ENCODE results near the gene SMARCA4.

The SMARCA4 gene

DNA sequence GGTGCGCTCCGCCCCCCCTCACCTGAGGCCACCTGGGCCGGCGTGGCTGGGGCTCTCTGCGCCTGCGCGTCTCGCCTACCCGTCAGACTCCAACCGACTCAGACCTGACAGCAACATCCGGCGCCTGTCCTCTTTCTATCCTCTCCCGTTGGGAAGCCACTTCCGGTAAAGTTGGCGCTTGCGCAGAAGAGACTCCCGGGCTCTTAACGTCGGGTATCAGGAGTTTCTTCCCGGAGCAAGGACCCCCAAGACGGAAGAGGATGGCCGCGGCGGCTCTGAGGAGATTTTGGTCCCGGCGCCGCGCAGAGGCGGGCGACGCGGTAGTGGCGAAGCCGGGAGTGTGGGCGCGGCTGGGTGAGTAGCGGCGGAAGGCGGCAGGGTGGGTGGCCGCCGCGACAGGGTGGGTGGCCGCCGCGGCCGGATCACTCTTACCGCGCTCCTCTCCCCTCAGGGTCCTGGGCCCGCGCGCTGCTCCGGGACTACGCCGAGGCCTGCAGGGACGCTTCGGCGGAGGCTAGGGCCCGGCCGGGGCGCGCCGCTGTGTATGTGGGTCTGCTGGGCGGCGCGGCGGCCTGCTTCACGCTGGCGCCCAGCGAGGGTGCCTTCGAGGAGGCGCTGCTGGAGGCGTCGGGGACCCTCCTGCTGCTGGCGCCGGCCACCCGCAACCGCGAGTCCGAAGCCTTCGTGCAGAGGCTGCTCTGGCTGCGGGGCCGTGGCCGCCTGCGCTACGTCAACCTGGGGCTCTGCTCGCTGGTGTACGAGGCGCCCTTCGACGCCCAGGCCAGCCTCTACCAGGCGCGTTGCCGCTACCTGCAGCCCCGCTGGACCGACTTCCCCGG, 32.0 kb upstream of the SMARCA4 start, which contains the start of the genes TIMM29 and YIPF2 (continued):
- TF ChIP-seq SCRT1 (tag by site-specific recombination; IDR thresholded peaks at IDR 0.05; ENCODE audit: borderline replicate concordance) (peak; percentile 71; the same call in 1 of the 2 replicates), ZEB2 (tag by site-specific recombination; IDR thresholded peaks at IDR 0.05) (peak; percentile 50; the same call in 1 of the 2 replicates), ZNF146 (tag by site-specific recombination; IDR thresholded peaks at IDR 0.05) (peak; percentile 2; the same call in 1 of the 2 replicates)
- TF ChIP-seq, protein P1, sequence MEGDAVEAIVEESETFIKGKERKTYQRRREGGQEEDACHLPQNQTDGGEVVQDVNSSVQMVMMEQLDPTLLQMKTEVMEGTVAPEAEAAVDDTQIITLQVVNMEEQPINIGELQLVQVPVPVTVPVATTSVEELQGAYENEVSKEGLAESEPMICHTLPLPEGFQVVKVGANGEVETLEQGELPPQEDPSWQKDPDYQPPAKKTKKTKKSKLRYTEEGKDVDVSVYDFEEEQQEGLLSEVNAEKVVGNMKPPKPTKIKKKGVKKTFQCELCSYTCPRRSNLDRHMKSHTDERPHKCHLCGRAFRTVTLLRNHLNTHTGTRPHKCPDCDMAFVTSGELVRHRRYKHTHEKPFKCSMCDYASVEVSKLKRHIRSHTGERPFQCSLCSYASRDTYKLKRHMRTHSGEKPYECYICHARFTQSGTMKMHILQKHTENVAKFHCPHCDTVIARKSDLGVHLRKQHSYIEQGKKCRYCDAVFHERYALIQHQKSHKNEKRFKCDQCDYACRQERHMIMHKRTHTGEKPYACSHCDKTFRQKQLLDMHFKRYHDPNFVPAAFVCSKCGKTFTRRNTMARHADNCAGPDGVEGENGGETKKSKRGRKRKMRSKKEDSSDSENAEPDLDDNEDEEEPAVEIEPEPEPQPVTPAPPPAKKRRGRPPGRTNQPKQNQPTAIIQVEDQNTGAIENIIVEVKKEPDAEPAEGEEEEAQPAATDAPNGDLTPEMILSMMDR (tag by site-specific recombination; IDR thresholded peaks at IDR 0.05): no peak

DNA sequence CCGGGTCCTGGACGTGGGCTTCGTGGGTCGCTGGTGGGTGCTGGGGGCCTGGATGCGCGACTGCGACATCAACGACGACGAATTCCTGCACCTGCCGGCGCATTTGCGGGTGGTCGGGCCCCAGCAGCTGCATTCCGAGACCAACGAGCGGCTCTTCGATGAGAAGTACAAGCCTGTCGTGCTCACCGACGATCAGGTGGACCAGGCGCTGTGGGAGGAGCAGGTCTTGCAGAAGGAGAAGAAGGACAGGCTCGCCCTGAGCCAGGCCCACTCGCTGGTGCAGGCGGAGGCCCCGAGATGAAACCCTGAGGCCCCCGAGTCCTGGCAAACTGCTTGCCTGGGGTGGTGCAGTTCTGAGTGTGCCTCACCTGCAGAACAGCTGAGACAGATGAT, 31.4 kb upstream of the SMARCA4 start:
- Histone ChIP-seq H3K4me1 (ENCODE audit: control insufficient read depth, insufficient read depth, low read length) (peaks cover 8% of the 10 kb centered on the region), H3K36me3 (ENCODE audit: control insufficient read depth in 2 of 2, insufficient read depth in 1 of 2, low read length in 2 of 2) (peaks cover 14 to 45% of the 10 kb centered on the region in 2 experiments), H3K4me3 (ENCODE audit: low read depth, low read length) (peak overlapping the region; percentile 68), H3K27ac (ENCODE audit: extremely low read depth, low read depth, low read length) (peak overlapping the region; percentile 80; the same call in 1 of the 2 replicates), H3K9me3 (ENCODE audit: control insufficient read depth, insufficient read depth, low read depth, low read length) (no peaks in the 10 kb centered on the region)
- ChIA-PET POLR2A (interaction anchor here (0.6 to 1.2 kb wide), 3 partner anchors 21 to 94 kb away, joined by 4 to 6 read pairs (median 4); partner anchors contain the start of gene TMED1), CTCF (interaction anchor here (2.7 kb wide), 1 partner anchor 13 kb away, joined by 16 read pairs; no protein-coding TSS in a partner anchor)
- TF ChIP-seq, protein P2, sequence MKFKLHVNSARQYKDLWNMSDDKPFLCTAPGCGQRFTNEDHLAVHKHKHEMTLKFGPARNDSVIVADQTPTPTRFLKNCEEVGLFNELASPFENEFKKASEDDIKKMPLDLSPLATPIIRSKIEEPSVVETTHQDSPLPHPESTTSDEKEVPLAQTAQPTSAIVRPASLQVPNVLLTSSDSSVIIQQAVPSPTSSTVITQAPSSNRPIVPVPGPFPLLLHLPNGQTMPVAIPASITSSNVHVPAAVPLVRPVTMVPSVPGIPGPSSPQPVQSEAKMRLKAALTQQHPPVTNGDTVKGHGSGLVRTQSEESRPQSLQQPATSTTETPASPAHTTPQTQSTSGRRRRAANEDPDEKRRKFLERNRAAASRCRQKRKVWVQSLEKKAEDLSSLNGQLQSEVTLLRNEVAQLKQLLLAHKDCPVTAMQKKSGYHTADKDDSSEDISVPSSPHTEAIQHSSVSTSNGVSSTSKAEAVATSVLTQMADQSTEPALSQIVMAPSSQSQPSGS (tag by site-specific recombination; IDR thresholded peaks at IDR 0.05; ENCODE audit: low read depth): no peak
- TF ChIP-seq ZBTB20 (tag by site-specific recombination; IDR thresholded peaks at IDR 0.05) (peak; percentile 65; the same call in 1 of the 2 replicates), ZNF623 (tag by site-specific recombination; IDR thresholded peaks at IDR 0.05) (no peak), ZNF169 (tag by site-specific recombination; IDR thresholded peaks at IDR 0.05) (no peak), ZFP41 (tag by site-specific recombination; IDR thresholded peaks at IDR 0.05; ENCODE audit: borderline replicate concordance) (no peak), ZNF211 (tag by site-specific recombination; IDR thresholded peaks at IDR 0.05; ENCODE audit: low read depth) (no peak), MEIS1 (CRISPR knock-in tag; IDR thresholded peaks at IDR 0.05; ENCODE audit: borderline replicate concordance) (no peak), ZNF302 (tag by site-specific recombination; IDR thresholded peaks at IDR 0.05; ENCODE audit: low read depth) (no peak), ZNF335 (tag by site-specific recombination; conservative IDR thresholded peaks at IDR 0.05) (peak; percentile 99), ZNF707 (tag by site-specific recombination; IDR thresholded peaks at IDR 0.05) (no peak), ZNF600 (tag by site-specific recombination; IDR thresholded peaks at IDR 0.05) (no peak), ZNF155 (tag by site-specific recombination; IDR thresholded peaks at IDR 0.05) (no peak), ZNF175 (tag by site-specific recombination; IDR thresholded peaks at IDR 0.05) (no peak), ZBTB17 (tag by site-specific recombination; IDR thresholded peaks at IDR 0.05) (peak; percentile 17; the same call in 1 of the 2 replicates), ZNF658 (tag by site-specific recombination; IDR thresholded peaks at IDR 0.05) (no peak)
- TF ChIP-seq, protein P3, sequence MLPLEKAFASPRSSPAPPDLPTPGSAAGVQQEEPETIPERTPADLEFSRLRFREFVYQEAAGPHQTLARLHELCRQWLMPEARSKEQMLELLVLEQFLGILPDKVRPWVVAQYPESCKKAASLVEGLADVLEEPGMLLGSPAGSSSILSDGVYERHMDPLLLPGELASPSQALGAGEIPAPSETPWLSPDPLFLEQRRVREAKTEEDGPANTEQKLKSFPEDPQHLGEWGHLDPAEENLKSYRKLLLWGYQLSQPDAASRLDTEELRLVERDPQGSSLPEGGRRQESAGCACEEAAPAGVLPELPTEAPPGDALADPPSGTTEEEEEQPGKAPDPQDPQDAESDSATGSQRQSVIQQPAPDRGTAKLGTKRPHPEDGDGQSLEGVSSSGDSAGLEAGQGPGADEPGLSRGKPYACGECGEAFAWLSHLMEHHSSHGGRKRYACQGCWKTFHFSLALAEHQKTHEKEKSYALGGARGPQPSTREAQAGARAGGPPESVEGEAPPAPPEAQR (tag by site-specific recombination; IDR thresholded peaks at IDR 0.05): no peak
- TF ChIP-seq, protein P4, sequence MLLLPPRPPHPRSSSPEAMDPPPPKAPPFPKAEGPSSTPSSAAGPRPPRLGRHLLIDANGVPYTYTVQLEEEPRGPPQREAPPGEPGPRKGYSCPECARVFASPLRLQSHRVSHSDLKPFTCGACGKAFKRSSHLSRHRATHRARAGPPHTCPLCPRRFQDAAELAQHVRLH (tag by site-specific recombination; IDR thresholded peaks at IDR 0.05): no peak
- TF ChIP-seq, protein P5, sequence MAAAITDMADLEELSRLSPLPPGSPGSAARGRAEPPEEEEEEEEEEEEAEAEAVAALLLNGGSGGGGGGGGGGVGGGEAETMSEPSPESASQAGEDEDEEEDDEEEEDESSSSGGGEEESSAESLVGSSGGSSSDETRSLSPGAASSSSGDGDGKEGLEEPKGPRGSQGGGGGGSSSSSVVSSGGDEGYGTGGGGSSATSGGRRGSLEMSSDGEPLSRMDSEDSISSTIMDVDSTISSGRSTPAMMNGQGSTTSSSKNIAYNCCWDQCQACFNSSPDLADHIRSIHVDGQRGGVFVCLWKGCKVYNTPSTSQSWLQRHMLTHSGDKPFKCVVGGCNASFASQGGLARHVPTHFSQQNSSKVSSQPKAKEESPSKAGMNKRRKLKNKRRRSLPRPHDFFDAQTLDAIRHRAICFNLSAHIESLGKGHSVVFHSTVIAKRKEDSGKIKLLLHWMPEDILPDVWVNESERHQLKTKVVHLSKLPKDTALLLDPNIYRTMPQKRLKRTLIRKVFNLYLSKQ (tag by site-specific recombination; IDR thresholded peaks at IDR 0.05; ENCODE audit: borderline replicate concordance): no peak
- TF ChIP-seq, protein P6, sequence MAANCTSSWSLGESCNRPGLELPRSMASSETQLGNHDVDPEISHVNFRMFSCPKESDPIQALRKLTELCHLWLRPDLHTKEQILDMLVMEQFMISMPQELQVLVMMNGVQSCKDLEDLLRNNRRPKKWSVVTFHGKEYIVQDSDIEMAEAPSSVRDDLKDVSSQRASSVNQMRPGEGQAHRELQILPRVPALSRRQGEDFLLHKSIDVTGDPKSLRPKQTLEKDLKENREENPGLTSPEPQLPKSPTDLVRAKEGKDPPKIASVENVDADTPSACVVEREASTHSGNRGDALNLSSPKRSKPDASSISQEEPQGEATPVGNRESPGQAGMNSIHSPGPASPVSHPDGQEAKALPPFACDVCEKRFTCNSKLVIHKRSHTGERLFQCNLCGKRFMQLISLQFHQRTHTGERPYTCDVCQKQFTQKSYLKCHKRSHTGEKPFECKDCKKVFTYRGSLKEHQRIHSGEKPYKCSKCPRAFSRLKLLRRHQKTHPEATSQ (tag by site-specific recombination; IDR thresholded peaks at IDR 0.05): no peak
- TF ChIP-seq, protein P7, sequence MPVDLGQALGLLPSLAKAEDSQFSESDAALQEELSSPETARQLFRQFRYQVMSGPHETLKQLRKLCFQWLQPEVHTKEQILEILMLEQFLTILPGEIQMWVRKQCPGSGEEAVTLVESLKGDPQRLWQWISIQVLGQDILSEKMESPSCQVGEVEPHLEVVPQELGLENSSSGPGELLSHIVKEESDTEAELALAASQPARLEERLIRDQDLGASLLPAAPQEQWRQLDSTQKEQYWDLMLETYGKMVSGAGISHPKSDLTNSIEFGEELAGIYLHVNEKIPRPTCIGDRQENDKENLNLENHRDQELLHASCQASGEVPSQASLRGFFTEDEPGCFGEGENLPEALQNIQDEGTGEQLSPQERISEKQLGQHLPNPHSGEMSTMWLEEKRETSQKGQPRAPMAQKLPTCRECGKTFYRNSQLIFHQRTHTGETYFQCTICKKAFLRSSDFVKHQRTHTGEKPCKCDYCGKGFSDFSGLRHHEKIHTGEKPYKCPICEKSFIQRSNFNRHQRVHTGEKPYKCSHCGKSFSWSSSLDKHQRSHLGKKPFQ (tag by site-specific recombination; IDR thresholded peaks at IDR 0.05): no peak

All from HEK293 (cell line).